ENCODE data around the gene SNAP91.

Gene SNAP91

DNA sequence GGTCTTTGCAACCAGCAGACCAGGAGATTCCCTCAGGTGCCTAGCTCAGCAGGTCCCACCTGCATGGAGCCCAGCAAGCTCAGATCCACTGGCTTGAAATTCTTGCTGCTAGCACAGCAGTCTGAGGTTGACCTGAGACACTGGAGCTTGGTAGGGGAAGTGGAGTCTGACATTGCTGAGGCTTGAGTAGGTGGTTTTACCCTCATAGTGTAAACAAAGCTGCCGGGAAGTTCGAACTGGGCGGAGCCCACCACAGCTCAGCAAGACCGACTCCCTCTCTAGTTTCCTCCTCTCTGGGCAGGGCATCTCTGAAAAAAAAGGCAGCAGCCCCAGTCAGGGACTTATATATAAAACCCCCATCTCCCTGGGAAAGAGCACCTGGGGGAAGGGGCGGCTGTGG, 162.3 kb downstream of the SNAP91 start:
- no peak for DNase-seq (ENCODE audit: low read depth)

DNA sequence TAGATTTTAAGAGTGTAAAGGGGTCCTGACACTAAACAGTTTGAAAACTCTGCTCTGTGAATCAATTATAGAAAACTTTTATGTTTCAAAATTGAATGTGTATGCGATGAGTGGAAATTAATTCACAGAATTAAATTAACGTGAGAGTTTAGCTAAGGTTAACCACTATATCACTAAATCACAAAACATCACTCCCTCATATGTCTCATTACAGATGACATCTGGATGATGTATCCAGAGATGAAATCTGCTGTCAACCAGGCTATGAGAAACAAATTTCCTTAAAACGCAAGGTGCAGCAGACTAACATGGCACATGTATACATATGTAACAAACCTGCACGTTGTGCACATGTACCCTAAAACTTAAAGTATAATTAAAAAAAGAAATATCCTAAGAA, 169.2 kb downstream of the SNAP91 start:
- no peak for DNase-seq (ENCODE audit: low read depth)

DNA sequence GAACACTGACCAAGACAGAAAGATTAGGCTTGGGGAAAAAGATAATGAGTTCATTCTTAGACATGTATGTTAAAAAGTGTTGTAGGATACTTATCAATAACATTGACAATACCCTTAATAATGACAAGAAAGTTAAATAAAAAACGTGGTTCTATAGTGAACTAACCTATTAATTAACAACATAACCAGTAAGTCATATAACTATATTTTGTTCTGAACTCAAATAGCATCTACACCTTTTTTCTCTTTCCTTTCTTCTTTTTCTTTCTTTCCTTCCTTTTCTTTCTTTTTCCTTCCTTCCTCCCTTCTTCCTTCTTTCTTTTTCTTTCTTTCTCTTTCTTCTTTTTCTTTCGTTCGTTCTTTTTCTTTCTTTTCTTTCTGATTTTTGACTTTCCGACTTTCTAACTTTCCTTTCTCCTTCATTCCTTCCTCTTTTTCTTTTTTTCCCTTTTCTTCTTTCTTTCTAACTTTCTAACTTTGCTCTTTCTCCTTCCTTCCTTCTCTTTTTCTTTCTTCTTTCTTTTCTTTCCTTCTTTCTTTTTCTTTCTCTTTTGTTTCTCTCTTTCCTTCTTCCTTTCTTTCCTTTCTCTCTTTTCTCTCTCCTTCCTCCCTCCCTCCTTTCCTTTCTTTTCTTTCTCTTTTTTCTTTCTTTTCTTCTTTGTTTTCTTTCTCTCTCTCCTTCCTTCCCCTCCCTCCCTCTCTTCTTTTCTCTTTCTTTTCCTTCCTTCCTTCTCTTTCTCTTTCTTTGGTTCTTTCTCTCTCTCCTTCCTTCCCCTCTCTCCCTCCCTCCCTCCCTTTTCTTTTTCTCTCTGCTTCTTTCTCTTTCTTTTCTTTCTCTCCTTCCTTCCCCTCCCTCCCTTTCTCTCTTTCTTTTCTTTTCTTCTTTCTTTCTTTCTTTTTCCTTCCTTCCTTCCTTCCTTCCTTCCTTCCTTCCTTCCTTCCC, 172.0 kb downstream of the SNAP91 start:
- DNase-seq (ENCODE audit: low read depth), result no peak

DNA sequence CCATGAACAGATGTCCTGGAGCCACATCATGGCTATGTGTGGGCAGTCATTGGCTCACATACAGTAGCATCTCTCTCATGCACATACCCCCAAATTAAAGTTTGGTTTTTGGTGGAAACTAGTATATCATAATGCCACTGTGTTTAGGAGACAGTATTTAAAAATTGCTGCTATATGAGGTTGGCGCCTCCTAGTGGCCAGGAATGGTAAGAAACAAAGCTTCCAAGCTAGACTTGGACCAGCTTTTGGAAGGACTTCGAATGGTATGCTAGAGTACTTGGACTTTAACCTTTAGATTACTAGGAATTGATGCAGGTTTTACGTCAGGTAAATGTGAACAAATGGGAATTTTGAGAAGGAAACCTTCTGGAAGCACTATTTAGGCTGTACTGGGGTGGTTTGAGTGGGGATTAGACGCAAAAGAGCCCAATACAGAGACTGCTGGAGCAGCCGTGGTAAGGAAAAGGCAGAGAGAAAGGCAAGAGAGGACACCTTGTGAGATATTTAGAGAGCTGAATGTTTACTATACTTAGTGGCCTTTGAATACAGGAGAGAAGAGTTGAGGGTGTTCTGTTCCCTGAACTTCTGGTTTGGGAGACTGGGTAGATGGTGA, 172.8 kb downstream of the SNAP91 start:
- DNase-seq (ENCODE audit: low read depth), result peak; percentile 10

DNA sequence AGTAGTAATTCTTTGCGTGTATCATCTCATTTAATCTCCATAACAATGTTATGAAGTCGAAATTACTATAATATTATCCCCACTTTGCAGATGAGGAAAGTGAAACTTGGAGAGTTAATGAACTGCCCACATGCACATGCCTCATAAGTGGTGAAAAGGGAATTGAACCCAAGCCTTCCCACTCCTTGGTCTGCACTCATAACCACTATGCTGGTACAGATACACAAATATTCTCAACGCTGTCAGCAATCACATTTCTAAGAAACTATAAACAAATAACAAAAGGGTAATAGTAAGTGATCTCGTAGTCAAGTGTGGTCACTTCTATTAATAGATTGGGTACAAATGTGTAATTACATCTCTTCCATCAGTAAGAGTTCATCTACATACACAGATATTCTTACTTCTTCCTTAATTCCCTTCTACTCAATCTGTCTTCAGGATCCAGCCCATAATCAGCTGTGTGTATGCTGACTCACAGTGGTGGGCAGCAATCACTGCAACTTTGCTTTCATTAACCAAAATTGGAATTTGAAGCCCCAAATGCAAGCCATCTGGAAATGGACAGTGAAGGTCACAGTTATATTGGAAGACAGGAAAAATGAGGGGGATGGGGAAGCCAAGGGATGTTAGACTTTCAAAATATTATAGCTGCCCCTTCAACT, 190.0 kb downstream of the SNAP91 start:
- DNase-seq (ENCODE audit: low read depth), result no peak

DNA sequence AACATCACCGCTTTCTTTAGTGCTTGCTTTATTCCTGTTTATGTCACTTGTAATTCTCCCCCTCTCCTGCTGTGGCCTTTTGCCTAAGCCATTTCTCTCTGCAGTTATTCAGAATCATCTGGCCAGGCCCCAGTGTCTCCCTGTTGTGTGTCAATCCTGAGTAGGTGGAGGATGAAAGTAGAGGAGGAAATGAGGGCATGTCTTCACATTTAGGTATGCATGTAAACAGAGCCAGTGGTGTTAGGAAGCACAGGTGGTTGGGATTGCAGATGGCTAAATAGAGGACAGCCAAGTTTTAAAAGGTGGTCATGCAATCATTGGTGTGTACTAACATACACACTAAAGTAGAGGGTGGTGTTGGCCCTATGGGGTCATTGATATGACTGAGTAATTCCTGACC, 191.4 kb downstream of the SNAP91 start:
- DNase-seq (ENCODE audit: low read depth), result no peak

DNA sequence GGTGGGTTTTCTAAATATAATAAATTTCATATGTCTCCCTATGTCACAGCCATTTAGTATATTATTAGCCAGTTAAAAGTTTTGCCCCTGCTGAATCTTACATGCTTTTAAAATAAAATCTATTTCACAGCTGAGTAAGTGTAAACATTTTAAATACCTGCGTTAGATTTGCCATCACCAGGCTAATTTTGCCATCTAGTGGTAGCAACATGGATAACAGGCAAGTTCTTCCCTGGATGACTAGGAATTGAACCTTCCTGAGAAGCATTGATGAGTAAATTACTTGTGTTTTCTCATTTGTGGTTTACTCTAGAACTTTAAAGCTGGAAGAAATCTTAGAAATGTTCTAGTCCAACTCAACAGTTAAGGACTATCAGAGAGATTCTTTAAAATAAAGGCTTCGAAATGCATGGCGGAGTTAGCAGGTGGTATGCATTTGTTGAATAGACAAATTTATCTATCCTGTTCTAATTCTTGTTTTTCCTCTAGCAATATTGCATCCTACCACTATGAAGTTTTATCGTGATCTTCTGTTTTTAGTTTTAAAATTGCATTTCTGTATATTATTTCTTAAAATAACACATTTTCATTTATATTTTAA, 193.9 kb downstream of the SNAP91 start:
- DNase-seq (ENCODE audit: low read depth), result no peak

DNA sequence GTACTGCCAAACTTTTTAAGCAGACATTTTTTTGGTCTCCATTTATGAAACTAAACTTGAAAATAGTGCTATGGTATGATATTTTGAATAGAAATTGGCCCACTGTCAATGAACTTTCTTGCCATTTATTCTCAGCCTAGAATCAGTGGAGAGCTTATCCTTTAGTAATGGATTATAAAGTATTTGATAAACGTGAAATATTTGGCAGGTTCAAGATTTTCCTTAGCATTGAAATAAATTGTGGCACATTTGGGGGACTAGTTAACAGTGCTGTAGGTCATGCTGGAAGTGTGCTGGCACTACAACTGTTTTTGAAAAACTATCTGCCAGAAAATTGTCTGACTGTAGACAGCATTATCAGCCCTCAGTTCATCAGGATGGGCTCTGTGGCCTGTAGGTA, 194.4 kb downstream of the SNAP91 start:
- no peak for DNase-seq (ENCODE audit: low read depth)

DNA sequence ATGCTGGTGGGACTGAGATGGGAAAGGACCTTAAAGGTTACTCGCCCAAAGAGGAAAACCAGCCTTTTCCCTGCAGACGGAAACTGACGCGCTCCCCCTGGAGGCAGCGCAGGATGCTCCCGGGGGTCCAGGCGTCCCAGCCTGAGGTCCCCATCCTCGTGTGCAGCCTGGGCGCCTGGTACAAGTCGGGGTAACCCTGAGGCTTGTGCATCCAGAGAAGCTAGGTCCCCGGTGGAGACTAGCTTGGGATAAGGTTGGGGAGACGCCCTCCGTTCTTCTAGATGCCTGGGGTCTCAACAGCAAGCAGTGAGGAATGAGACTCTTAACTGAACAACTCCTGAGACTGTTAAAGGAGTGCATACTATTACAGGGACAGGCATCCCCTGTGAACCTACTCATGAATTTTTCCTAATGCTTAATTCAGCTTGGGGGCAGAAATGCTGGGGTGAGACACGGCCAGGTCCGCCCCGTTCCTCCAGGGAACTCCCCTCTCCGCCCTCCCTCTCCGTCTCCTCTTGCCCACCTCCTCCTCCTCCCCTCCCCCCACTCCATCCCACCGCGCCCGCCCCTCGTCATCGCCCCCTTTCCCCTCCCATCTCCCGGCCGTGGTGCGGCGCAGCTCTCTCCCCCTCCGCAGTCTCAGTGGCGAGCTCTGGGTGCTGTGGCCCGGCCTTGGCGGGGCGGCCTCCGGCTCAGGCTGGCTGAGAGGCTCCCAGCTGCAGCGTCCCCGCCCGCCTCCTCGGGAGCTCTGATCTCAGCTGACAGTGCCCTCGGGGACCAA, 196.8 kb downstream of the SNAP91 start, which contains the start of gene PRSS35:
Gene PRSS35, plus strand, starts transcription at position 634 of the 781 bp plus-strand sequence. CDS start 10,908 bp downstream, outside the sequence.
- no peak for DNase-seq (ENCODE audit: low read depth)

DNA sequence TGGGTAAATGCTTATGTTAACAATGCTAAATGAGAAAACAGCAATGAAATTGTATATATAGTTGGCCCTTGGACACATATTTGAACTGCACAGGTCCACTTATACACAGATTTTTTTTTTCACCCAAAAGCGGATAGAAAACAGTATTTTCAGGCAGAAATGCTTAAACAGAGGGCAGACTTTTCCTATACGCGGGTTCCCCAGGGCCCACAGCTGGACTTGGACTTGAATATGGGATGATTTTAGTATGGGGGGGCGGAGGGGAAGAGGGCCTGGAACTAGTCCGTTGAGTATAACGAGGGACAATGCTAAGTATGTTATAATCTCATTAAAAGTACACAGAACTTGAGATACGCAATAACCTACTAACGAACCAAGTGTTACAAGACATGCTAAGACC, 197.6 kb downstream of the SNAP91 start:
- no peak for DNase-seq (ENCODE audit: low read depth)

DNA sequence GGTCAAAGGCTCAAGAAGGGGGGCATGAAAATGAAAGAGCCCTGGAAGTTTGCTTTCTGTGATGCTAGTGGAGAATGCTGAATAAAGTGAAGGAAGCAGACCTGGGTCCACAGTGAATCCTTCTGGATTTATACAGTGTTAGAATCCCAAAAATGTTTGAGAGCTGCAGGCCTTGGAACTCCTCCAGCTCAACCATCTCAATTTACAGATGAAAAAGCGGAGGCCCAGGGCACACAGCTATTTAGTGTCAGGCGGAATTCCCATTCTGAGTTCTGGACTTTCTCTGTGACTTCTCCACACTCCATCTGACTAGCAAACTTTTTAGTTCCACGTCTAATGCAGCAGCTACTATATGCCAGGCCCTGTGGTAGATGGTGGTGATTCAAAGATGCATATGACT, 198.1 kb downstream of the SNAP91 start:
- DNase-seq (ENCODE audit: low read depth), result no peak

DNA sequence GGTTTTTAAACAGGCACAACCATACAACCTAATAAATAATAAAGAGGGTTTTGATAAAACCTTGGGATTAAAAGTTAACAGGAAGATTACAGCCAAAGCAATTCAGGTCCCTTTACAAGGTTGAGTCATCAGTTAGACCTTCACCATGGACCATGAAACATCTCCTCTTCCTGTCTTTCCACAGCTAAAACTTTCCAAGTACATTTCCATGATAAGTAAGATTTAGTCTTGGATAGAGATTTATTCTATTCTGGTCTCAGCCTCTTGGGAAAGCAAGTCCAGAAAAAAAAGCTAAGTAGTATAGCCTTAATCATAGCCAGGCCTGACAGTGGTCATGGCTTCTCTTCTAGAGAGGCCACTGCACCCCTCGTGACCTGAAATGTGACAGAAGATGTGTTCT, 199.5 kb downstream of the SNAP91 start:
- DNase-seq (ENCODE audit: low read depth), result no peak

DNA sequence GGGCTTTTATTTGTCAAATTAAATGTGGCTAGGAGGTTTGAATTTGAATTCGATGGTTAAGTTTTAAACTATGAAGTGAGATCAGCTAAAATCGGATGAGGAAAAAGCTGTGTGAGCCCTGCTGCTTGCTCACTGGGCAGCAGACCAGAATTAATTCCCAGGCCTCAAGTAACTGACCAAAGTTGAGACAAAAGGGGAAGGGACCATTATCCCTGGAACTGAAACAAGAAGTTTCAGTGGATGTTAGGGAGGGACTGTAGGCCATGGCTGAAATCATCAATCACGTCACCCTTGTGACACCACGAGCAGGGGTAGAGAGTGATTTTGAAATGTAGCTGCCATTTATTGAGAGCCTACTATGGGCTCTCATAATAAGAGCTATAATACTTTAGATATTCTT, 203.5 kb downstream of the SNAP91 start:
- DNase-seq (ENCODE audit: low read depth), result no peak
